ENCODE results near the gene CHDH.

GRCh38 chr3:53778153-53778552 is 68.1 kb downstream of the CHDH start:
- TF ChIP-seq CTCF (IDR thresholded peaks at IDR 0.05) (no peak), POLR2A (IDR thresholded peaks at IDR 0.05) (no peak)

Data from body of pancreas (tissue), 4 donors.